Stimulated activated CD4-positive, alpha-beta T cell treated with anti-CD3 and anti-CD28 coated beads, Interleukin-4, amount 100 ng/mL, for 1 hour (primary cell): ENCODE data around the gene SPRTN.

Experiments used
- DNase-seq: peaks from one replicate; pipeline ENCODE4 v3.0.0-alpha.2; 2020

The SPRTN gene

GRCh38 chr1:231338270-231339128 lies at the start of gene SPRTN:
TSS of gene SPRTN (plus strand) at chr1:231338293. CDS start at chr1:231338384, 91 bp downstream.
- no peak for DNase-seq

- no peak for DNase-seq
Measured at GRCh38 chr1:231295938-231296337, 42.2 kb upstream of the SPRTN start.

GRCh38 chr1:231301990-231302389 lies 36.1 kb upstream of the SPRTN start:
- no peak for DNase-seq

- no peak for DNase-seq
Measured at GRCh38 chr1:231310391-231310934, 27.6 kb upstream of the SPRTN start.

- DNase-seq, result no peak
Measured at GRCh38 chr1:231311720-231312431, 26.2 kb upstream of the SPRTN start.

- no peak for DNase-seq
Measured at GRCh38 chr1:231312432-231312788, 25.7 kb upstream of the SPRTN start.

- DNase-seq, result no peak
Measured at GRCh38 chr1:231313661-231314060, 24.4 kb upstream of the SPRTN start.

- DNase-seq, result peak; percentile 43
Measured at GRCh38 chr1:231315887-231316286, 22.2 kb upstream of the SPRTN start.

- no peak for DNase-seq
Measured at GRCh38 chr1:231317306-231318014, 20.6 kb upstream of the SPRTN start.

- no peak for DNase-seq
Measured at GRCh38 chr1:231318015-231318355, 20.1 kb upstream of the SPRTN start.

GRCh38 chr1:231318568-231318967 lies 19.5 kb upstream of the SPRTN start:
- DNase-seq, result no peak

GRCh38 chr1:231319080-231319479 lies 19.0 kb upstream of the SPRTN start:
- DNase-seq, result no peak

GRCh38 chr1:231322880-231323530 lies 15.1 kb upstream of the SPRTN start:
- no peak for DNase-seq

- no peak for DNase-seq
Measured at GRCh38 chr1:231324660-231325059, 13.4 kb upstream of the SPRTN start.

GRCh38 chr1:231326248-231326647 lies 11.8 kb upstream of the SPRTN start:
- no peak for DNase-seq

GRCh38 chr1:231327617-231328016 lies 10.5 kb upstream of the SPRTN start:
- no peak for DNase-seq

GRCh38 chr1:231329483-231329882 lies 8.6 kb upstream of the SPRTN start:
- DNase-seq, result no peak

GRCh38 chr1:231332761-231333160 lies 5.3 kb upstream of the SPRTN start:
- DNase-seq, result no peak

GRCh38 chr1:231334079-231334666 lies 3.9 kb upstream of the SPRTN start:
- DNase-seq, result no peak

- DNase-seq, result no peak
Measured at GRCh38 chr1:231334952-231335351, 3.1 kb upstream of the SPRTN start.

- no peak for DNase-seq
Measured at GRCh38 chr1:231335663-231336602, 2.2 kb upstream of the SPRTN start.
